ENCODE results near the gene FHOD3. TPM values are rescaled to one million over a fixed set of nuclear protein-coding genes. Genes with fewer than 3 reads are reported as not detected.

The FHOD3 gene
- total and polyA plus RNA-seq, 2 of the 4 experiments (the other 2 are of a cell fraction) = 14.6 to 16.0 TPM

DNA sequence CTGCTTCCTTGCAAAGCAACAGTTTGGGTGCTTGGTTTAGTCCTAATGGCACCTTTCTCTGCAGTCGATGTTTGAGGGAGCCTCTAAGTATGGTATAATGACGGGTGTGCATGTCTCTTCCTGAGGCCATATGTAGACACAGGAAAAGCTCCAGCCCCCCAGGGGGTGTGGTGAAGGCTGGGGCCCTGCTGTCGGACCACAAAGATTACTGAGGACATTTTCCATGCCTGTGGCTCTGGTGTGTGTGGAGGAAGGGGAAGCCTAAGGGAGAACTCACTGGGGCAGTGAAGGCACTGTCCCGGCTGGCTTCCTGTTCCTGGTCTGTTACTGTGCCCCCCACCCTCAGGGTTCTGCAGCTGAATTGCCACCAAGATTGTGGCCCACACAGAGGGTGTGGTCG, 187.1 kb downstream of the FHOD3 start:
- no peak for DNase-seq
- H3K23ac ChIP-seq (ENCODE audit: low read depth, low read length) = no peak overlapping the region
- H3K56ac ChIP-seq (ENCODE audit: extremely low read depth, insufficient read depth, low read length) = no peak overlapping the region
- no peaks in the 10 kb centered on the region for H3K9me1 ChIP-seq (ENCODE audit: insufficient read depth, low read length)
- no peaks in the 10 kb centered on the region; the same call in 1 of the 2 replicates for H3K27me3 ChIP-seq (ENCODE audit: control insufficient read depth, insufficient read depth, low read length)
- H3K18ac ChIP-seq (ENCODE audit: low read depth, low read length) = no peak overlapping the region
- dilution Hi-C loops (cut with HindIII; ENCODE audit: low sequenced_read_pairs, unreplicated experiment) (no loop called here), in situ Hi-C loops (cut with MboI; ENCODE audit: low sequenced_read_pairs) (no loop called here), intact Hi-C loops (cut with micrococcal nuclease) (loop anchor here (10.0 kb wide), 1 partner anchor 70 kb away; no protein-coding TSS in a partner anchor)
- H3K36me3 ChIP-seq (ENCODE audit: control insufficient read depth, insufficient read depth, low read length) = no peaks in the 10 kb centered on the region
- BruUV-seq (replicated peaks) = no TSS peak
- no peak overlapping the region for H3K4me3 ChIP-seq (ENCODE audit: insufficient read depth, low read depth, low read length)
- H2BK15ac ChIP-seq (ENCODE audit: low read depth, low read length) = no peak overlapping the region
- H3K79me1 ChIP-seq (ENCODE audit: low read depth in 1 of 2, low read length in 2 of 2) = no peaks in the 10 kb centered on the region
- H3K4ac ChIP-seq (ENCODE audit: low read depth, low read length) = no peak overlapping the region
- WGBS, 2 experiments (ENCODE audit: extremely low coverage in 2 of 2, insufficient read length in 1 of 2) = no CpG with 5 or more reads among the region's 5 CpGs
- H2AK5ac ChIP-seq (ENCODE audit: low read depth, low read length) = no peak overlapping the region
- H3K4me1 ChIP-seq (ENCODE audit: control insufficient read depth, insufficient read depth, low read length) = no peaks in the 10 kb centered on the region
- TF ChIP-seq RAD21 (IDR thresholded peaks at IDR 0.05; ENCODE audit: low read length) (no peak), CHD1 (IDR thresholded peaks at IDR 0.05; ENCODE audit: low read depth, low read length) (no peak), FOS (IDR thresholded peaks at IDR 0.05; ENCODE audit: low read depth, low read length) (no peak), MAZ (IDR thresholded peaks at IDR 0.05; ENCODE audit: borderline replicate concordance, low read depth, low read length) (no peak), POLR2A (IDR thresholded peaks at IDR 0.05; ENCODE audit: low read depth, low read length) (no peak), RCOR1 (IDR thresholded peaks at IDR 0.05; ENCODE audit: insufficient replicate concordance, low read length) (no peak), MXI1 (IDR thresholded peaks at IDR 0.05; ENCODE audit: borderline replicate concordance, low read depth, low read length) (no peak), BHLHE40 (IDR thresholded peaks at IDR 0.05; ENCODE audit: low read depth, low read length) (no peak), RFX5 (IDR thresholded peaks at IDR 0.05; ENCODE audit: low read depth, low read length) (no peak), NFE2L2 (IDR thresholded peaks at IDR 0.05; ENCODE audit: low read depth, low read length) (no peak), MAFK (IDR thresholded peaks at IDR 0.05; ENCODE audit: low read depth, low read length) (no peak)
- TF ChIP-seq, protein P1, sequence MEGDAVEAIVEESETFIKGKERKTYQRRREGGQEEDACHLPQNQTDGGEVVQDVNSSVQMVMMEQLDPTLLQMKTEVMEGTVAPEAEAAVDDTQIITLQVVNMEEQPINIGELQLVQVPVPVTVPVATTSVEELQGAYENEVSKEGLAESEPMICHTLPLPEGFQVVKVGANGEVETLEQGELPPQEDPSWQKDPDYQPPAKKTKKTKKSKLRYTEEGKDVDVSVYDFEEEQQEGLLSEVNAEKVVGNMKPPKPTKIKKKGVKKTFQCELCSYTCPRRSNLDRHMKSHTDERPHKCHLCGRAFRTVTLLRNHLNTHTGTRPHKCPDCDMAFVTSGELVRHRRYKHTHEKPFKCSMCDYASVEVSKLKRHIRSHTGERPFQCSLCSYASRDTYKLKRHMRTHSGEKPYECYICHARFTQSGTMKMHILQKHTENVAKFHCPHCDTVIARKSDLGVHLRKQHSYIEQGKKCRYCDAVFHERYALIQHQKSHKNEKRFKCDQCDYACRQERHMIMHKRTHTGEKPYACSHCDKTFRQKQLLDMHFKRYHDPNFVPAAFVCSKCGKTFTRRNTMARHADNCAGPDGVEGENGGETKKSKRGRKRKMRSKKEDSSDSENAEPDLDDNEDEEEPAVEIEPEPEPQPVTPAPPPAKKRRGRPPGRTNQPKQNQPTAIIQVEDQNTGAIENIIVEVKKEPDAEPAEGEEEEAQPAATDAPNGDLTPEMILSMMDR (conservative IDR thresholded peaks at IDR 0.05; ENCODE audit: low read depth, low read length) = no peak
- TF ChIP-seq, protein P2, sequence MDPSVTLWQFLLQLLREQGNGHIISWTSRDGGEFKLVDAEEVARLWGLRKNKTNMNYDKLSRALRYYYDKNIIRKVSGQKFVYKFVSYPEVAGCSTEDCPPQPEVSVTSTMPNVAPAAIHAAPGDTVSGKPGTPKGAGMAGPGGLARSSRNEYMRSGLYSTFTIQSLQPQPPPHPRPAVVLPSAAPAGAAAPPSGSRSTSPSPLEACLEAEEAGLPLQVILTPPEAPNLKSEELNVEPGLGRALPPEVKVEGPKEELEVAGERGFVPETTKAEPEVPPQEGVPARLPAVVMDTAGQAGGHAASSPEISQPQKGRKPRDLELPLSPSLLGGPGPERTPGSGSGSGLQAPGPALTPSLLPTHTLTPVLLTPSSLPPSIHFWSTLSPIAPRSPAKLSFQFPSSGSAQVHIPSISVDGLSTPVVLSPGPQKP (IDR thresholded peaks at IDR 0.05; ENCODE audit: borderline replicate concordance, low read depth, low read length) = no peak
- TF ChIP-seq, protein P3, sequence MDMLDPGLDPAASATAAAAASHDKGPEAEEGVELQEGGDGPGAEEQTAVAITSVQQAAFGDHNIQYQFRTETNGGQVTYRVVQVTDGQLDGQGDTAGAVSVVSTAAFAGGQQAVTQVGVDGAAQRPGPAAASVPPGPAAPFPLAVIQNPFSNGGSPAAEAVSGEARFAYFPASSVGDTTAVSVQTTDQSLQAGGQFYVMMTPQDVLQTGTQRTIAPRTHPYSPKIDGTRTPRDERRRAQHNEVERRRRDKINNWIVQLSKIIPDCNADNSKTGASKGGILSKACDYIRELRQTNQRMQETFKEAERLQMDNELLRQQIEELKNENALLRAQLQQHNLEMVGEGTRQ (IDR thresholded peaks at IDR 0.05; ENCODE audit: low read depth, low read length) = no peak
- H3K14ac ChIP-seq (replicated peaks; ENCODE audit: low read depth, low read length) = no peak overlapping the region
- ATAC-seq (ENCODE audit: low read depth) = no peak
- no peaks in the 10 kb centered on the region for H4K20me1 ChIP-seq (ENCODE audit: insufficient read depth, low read length)
- H3K4me2 ChIP-seq (ENCODE audit: low read depth, low read length) = no peak overlapping the region
- H4K91ac ChIP-seq (ENCODE audit: insufficient read depth, low read depth, low read length) = no peak overlapping the region
- CTCF ChIA-PET = no interaction called here
- no peak overlapping the region for H2BK5ac ChIP-seq (ENCODE audit: low read depth, low read length, poor library complexity, severe bottlenecking)
- H2BK120ac ChIP-seq (ENCODE audit: low read depth, low read length) = no peak overlapping the region
- H3K27ac ChIP-seq (ENCODE audit: insufficient read depth, low read length) = no peak overlapping the region
- H4K5ac ChIP-seq (ENCODE audit: low read depth, low read length) = no peak overlapping the region
- no peak overlapping the region for H2BK20ac ChIP-seq (ENCODE audit: low read depth, low read length)
- H3K9ac ChIP-seq (ENCODE audit: low read depth, low read length) = no peak overlapping the region
- no peak overlapping the region for H2AK9ac ChIP-seq (replicated peaks; ENCODE audit: low read depth, low read length, poor library complexity)
- POLR2A ChIA-PET (ENCODE audit: unreplicated experiment) = no interaction called here
- H3K9me3 ChIP-seq (ENCODE audit: control insufficient read depth, insufficient read depth, low read length) = no peaks in the 10 kb centered on the region
- H4K8ac ChIP-seq (ENCODE audit: low read depth in 2 of 2, low read length in 2 of 2) = no peak overlapping the region
- no peak overlapping the region for H2AFZ ChIP-seq (replicated peaks; ENCODE audit: low read length, poor library complexity)

All from IMR-90 (cell line).